ENCODE measurements around the gene ATP6V0A4. TPM values are rescaled to one million over a fixed set of nuclear protein-coding genes. Genes with fewer than 3 reads are reported as not detected.

Gene ATP6V0A4
- total RNA-seq, 1 experiment from 2014 or later: not detected

GRCh38 chr7:138727336-138728099, 70.5 kb downstream of the ATP6V0A4 start (continued):
- TF ChIP-seq REST (IDR thresholded peaks at IDR 0.05; ENCODE audit: low read depth): no peak
- no peak for TF ChIP-seq ZBTB33 (IDR thresholded peaks at IDR 0.05; ENCODE audit: extremely low read depth, insufficient replicate concordance, low read length)

- Histone ChIP-seq H3K27ac (ENCODE audit: low read depth, low read length) (no peak overlapping the region), H3K4me2 (ENCODE audit: low read length) (no peak overlapping the region), H3K36me3 (ENCODE audit: control insufficient read depth in 1 of 2, insufficient read depth in 2 of 2, low read length in 2 of 2) (no peaks in the 10 kb centered on the region), H2AFZ (ENCODE audit: low read depth, low read length, poor library complexity, severe bottlenecking) (no peak overlapping the region), H3K27me3 (ENCODE audit: insufficient read depth, low read length) (no peaks in the 10 kb centered on the region), H3K4me1 (ENCODE audit: control insufficient read depth in 1 of 2, insufficient read depth in 2 of 2, low read length in 2 of 2) (no peaks in the 10 kb centered on the region), H3K9me2 (ENCODE audit: insufficient read depth) (no peaks in the 10 kb centered on the region), H3K79me2 (ENCODE audit: insufficient read depth, low read length) (no peaks in the 10 kb centered on the region), H3K9ac (ENCODE audit: low read length) (no peak overlapping the region), H3K4me3 (replicated peaks in 1 of 2; ENCODE audit: low read depth in 1 of 2, low read length in 2 of 2) (no peak overlapping the region), H4K20me1 (ENCODE audit: insufficient read depth) (no peaks in the 10 kb centered on the region), H3K9me3 (ENCODE audit: control insufficient read depth in 1 of 2, insufficient read depth in 1 of 2, low read depth in 1 of 2, low read length in 2 of 2) (no peaks in the 10 kb centered on the region)
- DNase-seq (ENCODE audit: low read depth, low spot score): no peak
- peak; percentile 87 for ATAC-seq
- ChIA-PET RAD21 (ENCODE audit: low non-redundant PET in 1 of 2, low total read pairs in 2 of 2, uncharacterized antibody in 2 of 2, unreplicated experiment in 2 of 2) (interaction anchor here in 1 of 2 experiments (0.6 kb wide), 1 partner anchor 355 kb away, joined by 4 read pairs; no protein-coding TSS in a partner anchor), POLR2A (no interaction called here), CTCF (no interaction called here)
- BruUV-seq (replicated peaks): no TSS peak
- intact Hi-C loops (cut with micrococcal nuclease): no loop called here
- TF ChIP-seq EZH2 (IDR thresholded peaks at IDR 0.05): no peak
- TF ChIP-seq CTCF (IDR thresholded peaks at IDR 0.05 in 2 of 3, conservative IDR thresholded peaks at IDR 0.05 in 1 of 3; ENCODE audit: borderline replicate concordance in 1 of 3, insufficient read depth in 1 of 3, low read depth in 2 of 3, low read length in 2 of 3): peak in 2 of 3 experiments; percentile 51 to 58; a peak in 4 of 6 replicates
- TF ChIP-seq RAD21 (IDR thresholded peaks at IDR 0.05; ENCODE audit: low read depth): peak; percentile 41
Observed at GRCh38 chr7:138726288-138726687, 71.7 kb downstream of the ATP6V0A4 start.
